Measurements from ENCODE around the gene E4F1.
"Not testable (repeated sequence)": the region's sequence is repeated elsewhere in the genome, so short reads cannot be mapped to it uniquely, and the experiment has no call there.

E4F1 gene

DNA sequence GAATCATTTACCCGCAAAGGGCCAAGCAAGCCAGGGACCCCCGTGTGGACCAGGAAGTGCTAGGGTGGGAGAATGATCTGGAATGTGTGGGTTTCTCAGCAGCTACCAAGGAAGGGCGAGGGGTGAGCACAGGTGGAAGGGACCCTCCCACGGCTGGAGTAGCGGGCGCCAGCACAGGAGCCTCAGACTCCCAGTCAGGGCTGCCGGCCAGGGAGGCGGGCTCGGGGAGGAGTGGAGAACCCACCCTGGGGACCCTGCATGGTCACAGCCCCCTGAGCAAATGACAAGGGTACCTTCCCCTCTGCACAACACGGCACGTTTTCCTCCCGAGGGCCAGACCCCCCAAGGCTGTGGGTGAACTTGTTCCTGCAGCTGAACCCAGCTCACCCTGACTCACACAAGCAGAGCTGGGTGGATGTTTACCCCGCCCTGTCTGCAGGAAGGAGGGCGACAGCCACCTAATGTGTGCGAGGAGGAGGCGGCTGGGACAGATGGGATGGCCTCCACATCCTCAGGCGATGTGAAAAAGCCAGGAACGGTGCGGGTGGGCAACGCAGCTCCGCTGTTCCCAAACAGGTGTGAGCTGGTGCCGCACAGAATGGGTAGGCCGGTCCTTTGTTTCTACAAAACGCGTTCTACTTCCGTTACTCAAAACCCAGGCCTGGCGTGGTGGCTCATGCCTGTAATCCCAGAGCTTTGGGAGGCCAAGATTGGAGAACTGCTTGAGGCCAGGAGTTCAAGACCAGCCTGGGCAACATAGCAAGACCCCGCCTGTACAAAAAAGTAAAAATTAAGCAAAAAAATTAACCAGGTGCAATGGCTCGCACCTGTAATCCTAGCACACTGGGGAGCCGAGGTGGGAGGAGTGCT is 21.8 kb downstream of the E4F1 start:
- no peak for DNase-seq

DNA sequence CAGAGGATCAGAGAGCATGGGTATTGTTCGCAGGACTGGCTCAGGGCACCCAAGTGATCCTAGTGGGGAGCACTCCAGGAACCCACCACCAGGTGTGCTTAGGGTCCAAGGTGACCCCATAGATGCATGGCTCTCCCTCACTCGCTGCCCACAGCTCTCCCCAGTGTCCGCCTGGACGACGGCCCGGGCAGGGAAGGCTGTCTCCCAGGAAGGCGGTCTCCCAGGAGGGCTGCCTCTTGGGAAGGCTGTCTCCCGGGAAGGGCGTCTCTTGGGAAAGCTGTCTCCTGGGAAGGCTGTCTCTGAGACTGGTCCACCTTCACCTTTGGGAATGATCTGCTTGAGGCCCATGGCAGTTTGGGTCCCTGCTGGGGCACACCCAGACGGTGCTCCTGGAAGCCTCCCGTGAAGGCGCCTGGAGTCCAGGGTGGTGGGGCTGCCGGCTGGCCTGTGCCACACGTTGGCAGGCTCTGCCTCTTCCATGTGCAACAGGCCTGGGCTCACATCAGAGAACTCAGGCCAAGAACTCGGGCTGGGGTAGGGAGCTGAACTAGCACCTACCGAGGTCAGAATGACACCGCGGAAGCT is 23.0 kb downstream of the E4F1 start:
- DNase-seq, result no peak

DNA sequence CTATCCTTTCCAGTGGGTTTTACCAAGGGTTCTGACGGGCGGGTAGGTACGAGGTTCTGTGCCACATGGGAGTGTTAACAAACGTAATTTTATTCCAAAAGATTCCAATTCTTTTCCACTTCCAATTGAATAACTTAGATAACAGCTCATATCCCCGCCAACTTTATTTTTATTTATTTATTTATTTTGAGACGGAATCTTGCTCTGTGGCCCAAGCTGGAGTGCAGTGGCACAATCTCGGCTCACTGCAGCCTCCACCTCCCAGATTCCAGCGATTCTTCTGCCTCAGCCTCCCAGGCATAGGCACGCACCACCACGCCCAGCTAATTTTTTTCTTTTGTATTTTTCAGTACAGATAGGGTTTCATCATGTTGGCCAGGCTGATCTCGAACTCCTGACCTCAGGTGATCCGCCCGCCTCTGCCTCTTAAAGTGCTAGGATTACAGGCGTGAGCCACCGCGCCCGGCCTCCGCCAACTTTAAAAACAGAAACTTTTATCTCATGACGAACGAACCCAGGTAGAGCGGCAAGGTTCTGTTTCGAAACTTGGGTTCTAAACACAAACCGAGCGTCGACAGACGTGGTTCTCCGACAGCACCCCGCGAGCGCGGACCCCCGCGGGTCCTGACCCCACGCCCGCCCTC is 27.4 kb downstream of the E4F1 start:
- DNase-seq, result peak; percentile 63

DNA sequence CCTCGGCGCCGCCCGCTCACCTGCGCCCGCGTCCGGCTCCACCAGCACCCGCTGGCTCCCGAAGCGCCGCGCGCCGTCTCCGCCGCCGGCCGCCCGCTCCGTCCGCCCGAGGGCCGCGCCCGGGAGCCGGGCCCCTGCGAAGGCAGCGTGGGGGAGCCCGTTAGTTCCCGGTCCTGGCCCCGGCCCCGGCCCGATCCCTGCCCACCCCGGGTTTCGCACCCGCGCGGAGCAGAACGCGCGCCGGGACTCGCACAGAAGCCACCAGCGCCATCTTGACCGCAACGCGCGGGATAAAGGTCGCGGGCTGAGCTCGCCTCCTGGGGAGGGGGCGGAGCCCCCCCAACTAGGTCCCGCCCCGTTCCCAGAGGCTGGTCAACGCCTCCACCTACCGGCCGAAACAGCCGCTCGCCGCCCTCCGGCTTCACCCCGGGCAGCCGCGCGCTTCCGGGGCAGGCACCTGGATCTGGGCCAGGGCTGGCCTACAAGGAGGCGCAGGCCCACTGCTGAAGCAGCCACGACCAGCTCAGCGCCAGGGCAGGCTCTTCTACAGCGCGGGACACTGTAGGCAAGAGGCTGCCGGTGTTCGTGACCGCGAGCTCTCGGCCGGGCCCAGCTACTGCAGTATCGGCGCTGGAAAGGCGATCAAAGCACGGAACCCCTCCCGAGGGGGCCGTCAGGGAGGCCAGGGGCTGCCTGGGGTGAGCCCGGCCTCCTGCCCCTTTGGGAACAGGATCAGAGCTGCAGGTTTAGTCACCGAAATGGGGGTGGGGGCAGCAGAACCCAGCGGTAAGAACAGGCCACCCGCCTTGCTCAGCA is 28.1 kb downstream of the E4F1 start, which contains the start of gene ECI1:
TSS of gene ECI1 (minus strand) at position 292 of the 816 bp plus-strand sequence. CDS start at position 271, 21 bp downstream.
- DNase-seq, result peak; percentile 82

DNA sequence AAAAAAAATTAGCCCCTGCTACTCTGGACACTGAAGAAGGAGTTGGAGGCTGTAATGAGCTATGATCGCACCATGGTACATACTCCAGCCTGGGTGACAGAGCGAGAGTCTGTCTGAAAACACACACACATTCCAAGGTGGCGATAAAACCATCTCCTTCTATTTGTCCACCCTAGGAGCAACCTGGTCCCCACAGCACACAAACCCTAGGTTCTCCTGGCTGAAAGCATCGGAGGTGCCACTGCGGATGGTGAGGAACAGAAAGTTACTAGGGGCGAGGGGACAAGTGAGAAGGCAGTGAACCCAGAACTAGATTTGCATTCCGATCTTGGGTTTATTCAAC is 29.4 kb downstream of the E4F1 start:
- DNase-seq, result no peak

DNA sequence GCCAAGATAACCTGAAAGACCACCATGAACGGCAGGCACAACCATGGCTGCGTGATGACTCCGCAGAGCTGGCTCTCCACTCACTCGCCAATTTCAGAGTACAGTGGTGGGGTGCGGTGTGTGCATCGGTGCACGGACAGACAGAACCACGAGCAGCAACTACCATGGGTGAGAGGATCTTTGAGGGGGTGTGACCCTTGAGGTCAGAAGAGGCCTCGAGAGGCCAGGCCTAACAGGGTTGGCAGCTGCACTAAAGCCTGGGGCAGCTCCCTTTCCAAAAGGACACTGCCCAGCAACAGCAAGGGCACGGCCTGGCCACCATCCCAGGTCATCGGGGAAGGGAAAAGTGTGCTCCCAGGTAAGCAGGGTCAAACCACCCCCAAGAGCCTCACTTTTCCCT is 29.9 kb downstream of the E4F1 start:
- no peak for DNase-seq

DNA sequence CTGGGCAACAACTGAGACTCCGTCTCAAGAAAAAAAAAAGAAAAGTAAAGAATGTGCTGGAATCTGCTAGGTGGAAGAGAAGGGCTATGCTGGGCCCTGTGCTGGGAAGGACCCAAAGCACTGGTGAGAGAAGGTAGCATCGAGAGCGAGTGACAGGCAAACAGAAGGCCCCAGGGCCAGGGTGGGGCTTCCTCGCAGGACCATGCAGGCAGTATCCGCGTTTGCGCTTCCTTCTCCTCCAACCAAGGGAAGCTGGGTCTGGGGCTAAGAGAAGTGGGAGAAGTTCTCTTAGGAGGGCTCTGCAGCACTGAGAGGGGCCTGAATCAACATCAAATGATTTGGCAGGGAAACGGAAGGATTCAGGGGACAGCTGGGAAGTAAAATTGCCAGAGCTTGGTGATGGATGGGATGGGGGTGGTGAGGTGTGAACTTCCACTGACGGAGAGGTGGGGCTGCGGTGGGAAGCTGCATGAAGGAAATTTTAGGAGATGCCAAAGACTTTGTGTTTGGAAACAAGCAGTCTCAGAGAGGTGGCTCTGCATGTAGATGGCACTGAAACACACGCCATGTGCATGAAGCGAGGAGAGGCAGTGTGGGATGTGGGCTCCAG is 33.2 kb downstream of the E4F1 start:
- no peak for DNase-seq

DNA sequence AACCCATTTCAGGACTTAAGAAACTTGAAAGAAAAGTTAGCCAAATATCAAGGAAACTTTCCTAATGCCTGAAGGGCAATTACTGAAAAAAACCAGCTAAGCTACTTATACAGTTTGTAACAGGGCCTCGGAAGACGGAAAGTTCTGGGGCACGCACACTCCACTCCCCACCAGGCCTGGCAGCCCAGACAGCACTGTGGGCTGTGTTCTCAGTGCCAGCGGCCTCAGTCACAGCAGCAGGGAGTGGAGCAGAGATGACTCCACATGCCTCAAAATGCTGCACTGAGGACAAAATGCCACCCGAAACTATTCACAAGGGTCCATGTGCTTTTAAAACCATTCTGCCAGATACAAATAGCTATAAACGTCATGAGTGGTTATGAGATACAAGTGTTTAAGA is 34.3 kb downstream of the E4F1 start:
- no peak for DNase-seq

DNA sequence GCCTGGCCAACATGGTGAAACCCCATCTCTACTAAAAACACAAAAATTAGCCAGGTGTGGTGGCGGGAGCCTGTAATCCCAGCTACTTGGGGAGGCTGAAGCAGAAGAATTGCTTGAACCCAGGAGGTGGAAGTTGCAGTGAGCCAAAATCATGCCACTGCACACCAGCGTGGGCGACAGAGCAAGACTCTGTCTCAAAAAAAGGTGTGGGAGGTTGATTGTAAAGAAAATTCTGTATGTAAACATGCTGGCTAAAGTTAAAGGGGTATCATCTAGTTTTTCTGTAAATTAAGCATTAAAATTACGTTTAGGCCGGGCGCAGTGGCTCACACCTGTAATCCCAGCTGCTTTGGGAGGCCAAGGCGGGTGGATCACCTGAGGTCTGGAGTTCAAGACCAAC is 35.1 kb downstream of the E4F1 start:
- DNase-seq, result not testable (repeated sequence)

DNA sequence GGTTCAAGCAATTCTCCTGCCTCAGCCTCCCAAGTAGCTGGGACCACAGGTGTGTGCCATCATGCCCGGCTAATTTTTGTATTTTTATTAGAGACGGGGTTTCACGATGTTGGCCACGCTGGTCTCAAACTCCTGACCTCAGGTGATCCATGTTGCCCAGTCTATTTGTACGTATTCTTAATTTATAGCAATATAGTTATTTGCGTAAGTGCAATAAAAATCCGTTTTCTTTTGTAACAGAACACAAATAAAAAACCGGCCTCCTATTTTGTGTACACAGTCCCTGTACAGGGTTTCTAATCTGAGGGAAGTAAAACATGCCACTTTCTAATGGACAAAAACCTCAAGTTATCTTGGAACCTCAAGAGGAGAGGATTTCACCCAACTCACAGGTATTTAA is 36.9 kb downstream of the E4F1 start:
- no peak for DNase-seq

DNA sequence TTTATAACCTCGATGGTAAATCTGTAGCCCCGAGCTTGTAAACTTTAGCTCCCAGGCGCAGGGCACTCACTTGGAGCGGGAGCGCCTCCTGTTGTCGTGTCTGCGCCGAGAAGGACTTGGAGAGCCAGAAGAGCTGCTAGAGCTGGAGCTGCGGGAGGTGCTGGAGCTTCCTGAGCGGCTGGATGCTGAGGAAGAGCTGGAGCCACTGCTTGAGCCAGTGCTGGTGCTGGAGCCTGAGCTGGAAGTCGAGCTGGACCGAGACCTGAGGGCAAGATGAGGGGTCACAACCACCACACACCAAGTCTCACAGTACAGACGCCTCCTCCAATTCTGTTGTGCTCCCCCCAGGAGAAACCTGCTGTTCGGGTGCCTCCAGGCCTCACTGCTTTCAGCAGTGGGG is 39.6 kb downstream of the E4F1 start:
- DNase-seq, result not testable (repeated sequence)

DNA sequence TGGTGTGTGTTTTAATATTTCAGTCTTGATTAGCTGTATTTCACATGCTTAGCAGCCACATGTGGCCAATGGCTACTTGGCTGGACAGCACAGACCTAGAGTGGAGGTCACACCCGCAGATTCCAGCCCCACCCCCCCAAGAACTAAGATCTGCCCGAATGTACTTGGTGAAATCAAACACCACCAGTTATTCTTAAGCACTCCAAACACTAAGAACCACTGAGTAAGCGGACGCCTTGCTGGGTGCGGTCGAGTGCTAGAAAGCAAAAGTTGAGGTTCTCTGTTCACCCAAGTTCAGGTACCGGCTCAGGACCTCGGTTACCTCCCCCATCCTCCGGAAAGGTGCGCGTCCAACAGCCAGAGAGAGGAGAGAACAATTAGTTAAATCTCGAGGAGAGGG is 43.5 kb downstream of the E4F1 start:
- DNase-seq, result peak; percentile 36

DNA sequence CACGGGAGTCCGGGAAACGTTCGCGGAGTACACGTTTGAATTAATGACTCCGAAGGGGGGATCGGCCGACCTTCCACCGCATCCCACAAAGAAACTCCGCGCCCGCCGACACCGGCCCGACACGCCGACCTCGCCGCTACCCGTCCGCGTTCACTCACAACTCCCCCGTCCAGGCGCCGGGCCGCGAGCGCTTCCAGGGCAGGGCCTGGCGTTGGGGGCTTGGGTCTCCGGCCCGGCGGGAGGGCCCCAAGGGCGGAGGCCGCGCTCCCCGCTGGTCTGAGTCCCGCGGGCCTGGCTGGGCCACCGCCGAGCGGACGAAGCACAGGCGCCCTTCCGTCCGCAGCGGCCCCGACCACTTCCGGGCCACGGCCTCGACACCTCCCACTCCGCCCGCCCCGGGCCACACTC is 44.1 kb downstream of the E4F1 start:
- DNase-seq, result not testable (repeated sequence)

DNA sequence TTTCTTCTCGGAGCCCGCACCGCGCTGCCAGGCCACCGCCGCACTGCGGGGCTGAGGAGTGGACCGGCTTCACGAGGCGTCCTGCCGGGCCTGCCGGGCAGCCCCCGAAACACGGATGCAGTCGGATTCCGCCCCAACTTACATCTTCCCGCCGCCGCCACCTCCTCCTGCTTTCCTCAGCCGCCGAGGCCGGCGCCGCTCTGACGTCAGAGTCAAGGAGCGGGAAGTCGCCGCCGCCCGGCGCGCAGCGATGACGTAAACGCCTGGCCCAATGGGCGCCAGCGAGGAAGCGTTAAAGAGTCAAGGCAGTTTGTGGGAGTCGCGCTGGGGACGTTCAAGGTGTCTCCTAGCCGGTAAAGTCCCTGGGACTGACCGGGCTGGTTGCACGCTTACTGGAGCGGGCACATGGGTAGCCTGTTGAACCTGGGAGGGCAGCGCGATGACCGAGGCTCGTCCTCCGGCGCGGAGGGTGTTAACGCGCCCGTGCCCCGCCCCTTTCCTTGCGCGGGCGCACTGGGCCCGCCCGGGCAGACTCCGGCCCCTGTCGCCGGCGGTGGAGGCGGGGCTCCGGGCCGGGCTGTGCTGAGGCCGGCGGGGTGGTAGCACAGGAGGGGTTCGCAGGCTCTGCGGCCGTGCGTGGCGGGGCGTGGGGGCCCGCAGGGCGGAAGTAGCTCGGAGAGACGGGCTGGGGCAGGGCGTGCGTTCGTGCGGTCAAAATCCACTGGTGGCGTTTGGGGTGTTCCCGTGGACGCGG is 44.7 kb downstream of the E4F1 start, which contains the start of gene RNPS1:
TSS of gene RNPS1 (minus strand) at position 214 of the 754 bp plus-strand sequence. CDS start 3,483 bp downstream, outside the sequence.
- peak; percentile 96 for DNase-seq

DNA sequence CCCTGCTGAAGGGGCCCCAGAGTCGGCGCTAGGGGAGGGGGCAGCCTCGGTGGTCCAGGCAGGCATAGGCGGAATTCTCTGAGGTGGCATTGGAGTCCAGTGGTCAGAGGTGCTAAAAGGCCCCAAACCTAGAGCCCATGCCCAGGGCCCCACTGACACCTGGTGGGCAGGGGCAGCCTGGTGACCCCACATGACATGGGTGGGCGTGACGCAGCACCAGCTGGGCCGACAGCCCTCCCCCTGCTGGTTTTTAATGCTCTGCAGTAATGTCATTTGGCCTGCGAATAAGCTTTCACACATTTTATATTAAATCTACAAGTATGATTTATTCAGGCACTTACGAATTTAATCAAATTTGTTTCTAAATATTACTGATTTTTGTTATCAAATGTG is 46.7 kb downstream of the E4F1 start:
- no peak for DNase-seq

DNA sequence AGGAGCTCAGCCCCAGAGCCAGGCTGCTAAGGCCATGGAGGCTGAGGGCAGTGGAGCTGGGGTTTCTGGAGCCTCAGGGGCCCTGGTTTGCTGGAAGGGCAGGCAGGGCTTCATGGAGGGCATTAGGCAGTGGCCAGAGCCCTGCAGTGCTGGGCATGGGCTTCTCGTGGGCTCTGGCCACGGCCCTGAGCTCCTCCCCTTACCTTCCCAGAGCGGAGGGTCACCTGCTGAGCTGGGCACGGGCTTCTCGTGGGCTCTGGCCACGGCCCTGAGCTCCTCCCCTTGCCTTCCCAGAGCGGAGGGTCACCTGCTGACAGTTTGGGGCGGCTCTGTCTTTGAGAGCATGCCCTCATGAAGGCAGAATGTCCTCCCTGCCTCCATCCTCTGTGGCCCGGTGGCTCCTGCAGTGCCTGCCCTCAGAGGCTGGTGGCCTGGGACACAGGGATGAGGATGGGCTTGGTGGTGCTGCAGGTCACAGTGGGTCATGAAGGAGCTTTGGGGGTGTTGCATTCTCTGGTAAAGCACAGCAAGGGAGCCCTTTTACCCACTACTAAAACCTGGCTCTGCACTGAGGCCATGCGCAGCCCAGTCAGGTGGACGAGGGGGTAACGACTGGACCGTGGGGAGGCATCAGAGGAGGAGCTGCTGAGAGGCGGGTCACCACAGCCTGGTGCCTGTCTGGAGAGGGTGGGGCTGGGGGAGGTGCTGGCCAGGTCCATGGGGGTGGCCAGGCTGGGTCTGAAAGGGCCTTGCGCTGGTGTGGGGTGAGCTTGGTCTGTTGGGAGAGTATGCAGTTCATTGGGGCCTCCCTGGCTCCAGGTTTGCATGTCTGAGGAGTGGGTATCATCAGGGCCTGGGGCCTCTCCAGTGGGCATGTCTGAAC is 47.4 kb downstream of the E4F1 start:
- no peak for DNase-seq

DNA sequence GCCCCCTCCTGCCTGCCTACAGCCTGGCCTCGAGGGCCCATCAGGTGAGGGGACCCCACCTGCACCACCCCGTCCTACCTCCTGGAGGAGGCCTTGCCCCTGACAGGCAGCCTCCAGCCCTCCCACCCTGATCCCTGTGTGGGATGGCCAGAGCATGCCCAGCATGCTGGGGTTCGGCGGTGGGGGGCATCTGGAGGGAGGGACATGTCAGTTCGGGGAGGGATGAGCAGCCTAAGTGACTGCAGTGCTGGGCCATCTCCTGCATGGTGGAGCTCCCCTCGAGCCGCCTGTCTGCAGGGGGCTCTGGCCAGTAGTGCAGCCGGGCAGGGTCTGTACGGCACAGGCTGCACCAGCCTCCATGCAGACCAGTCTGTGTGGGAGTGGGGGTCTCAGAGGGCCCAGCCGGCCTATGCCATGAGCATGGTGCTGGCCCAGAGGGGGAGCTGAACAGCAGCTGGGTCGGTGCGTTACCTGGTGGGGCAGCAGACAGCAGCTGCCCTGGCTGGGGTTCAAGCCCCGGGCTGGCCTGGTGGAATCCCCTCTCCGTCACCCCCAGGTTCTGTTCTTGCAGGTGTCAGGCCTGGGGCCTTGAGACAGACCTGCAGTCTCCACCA is 48.6 kb downstream of the E4F1 start:
- DNase-seq, result no peak

DNA sequence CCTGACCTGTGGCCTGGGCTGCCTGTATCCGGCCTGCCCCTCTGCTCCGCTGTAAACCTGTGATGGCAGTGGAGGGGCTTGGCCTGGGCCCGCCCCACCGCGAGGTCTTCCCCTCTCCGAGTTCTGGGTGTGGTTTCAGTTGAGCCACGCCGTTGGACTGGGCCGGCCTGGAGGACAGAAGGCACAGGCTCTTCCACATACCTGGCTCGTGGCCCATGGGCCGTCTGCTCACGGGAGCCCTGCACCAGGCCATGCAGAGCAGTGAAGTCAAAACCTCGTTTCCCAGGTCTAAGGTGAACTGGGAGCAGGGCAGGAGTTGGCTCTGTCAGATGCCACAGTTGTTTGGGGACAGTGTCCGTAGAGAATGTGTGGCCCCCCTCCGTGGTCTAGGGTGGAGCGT is 50.1 kb downstream of the E4F1 start:
- DNase-seq, result no peak

DNA sequence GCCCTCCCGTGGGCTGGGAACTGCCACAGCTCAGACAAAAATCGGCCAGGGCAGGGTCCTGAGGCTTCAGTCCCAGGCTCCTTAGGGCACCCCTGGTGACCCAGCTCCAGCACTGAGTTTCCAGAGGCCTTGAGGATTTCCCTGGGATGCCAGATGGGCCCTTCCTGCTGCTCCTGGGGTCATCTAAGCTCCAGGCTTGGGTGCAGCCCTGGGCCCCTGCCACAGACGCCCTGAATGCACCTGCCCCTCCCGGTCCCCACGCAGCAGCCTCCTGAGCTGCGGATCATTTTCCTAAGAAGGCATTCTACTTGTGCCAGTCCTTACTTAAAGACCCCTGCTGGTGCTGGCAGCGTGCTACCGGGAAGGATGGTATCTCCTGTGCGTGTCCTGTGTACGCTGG is 50.5 kb downstream of the E4F1 start:
- DNase-seq, result no peak
